NT2/D1 (cell line): ENCODE measurements around the gene POU3F3.

ENCODE experiments used
- YY1 ChIP-seq: IDR thresholded peaks from 2 replicates; pipeline ENCODE4 v1.6.1; 2011; ENCODE audit not compliant: insufficient read length, insufficient read depth
- ZNF274 ChIP-seq: IDR thresholded peaks from 2 replicates; pipeline ENCODE4 v1.6.1; 2011; ENCODE audit warnings: mild to moderate bottlenecking, low read depth, low read length

- no peak for TF ChIP-seq ZNF274
- no peak for TF ChIP-seq YY1
Observed at GRCh38 chr2:104850361-104851290, 3.3 kb upstream of the POU3F3 start.
